H1 (cell line): ENCODE measurements around the gene FGB. TPM values are rescaled to one million over a fixed set of nuclear protein-coding genes. Genes with fewer than 3 reads are reported as not detected.

Source experiments
- CTCF ChIA-PET: fragments of 300-600 bp; sonication (Branson Sonifier 250); formaldehyde crosslinking; loops from one replicate; lab custom pipeline; 2021; ENCODE audit not compliant: partially characterized antibody; lab: Charles Lee
- POLR2A ChIA-PET: fragments of 300-600 bp; sonication (Branson Sonifier 250); formaldehyde crosslinking; loops from one replicate; lab custom pipeline; 2021; ENCODE audit warnings: inconsistent platforms; ENCODE audit not compliant: partially characterized antibody; lab: Charles Lee
- DNase-seq, 2 experiments: peaks; one replicate each; pipeline versions ENCODE4 v3.0.0 to v3.0.0-alpha.2; 2010 to 2022; ENCODE audit warnings: low spot score in 2 of 2, low read depth in 1 of 2, mixed read lengths in 1 of 2
- FAIRE-seq: peaks from 2 replicates; lab custom pipeline; 2011; peaks lifted over from hg19 to GRCh38; lab: Jason Lieb, UNC
- H2AFZ ChIP-seq: 2 replicates; pipeline ENCODE4 v1.8.1; 2012; ENCODE audit warnings: low read length, inconsistent platforms
- H2AK5ac ChIP-seq: 2 replicates; pipeline ENCODE4 v1.6.1; 2013; ENCODE audit warnings: low read depth, low read length
- H2BK120ac ChIP-seq: replicated peaks from 2 replicates; pipeline ENCODE3; 2013; ENCODE audit warnings: low read depth, low read length, inconsistent platforms
- H2BK12ac ChIP-seq: 2 replicates; pipeline ENCODE4 v1.6.1; 2013; ENCODE audit warnings: low read depth, low read length
- H2BK15ac ChIP-seq: 2 replicates; pipeline ENCODE4 v1.6.1; 2013; ENCODE audit warnings: low read length
- H2BK20ac ChIP-seq: 2 replicates; pipeline ENCODE4 v1.6.1; 2013; ENCODE audit warnings: low read length
- H2BK5ac ChIP-seq: 2 replicates; pipeline ENCODE4 v1.6.1; 2013; ENCODE audit warnings: low read depth, low read length
- H3K14ac ChIP-seq: 2 replicates; pipeline ENCODE4 v1.6.1; 2013; ENCODE audit warnings: inconsistent platforms; ENCODE audit not compliant: insufficient read length
- H3K18ac ChIP-seq: 2 replicates; pipeline ENCODE4 v1.6.1; 2013; ENCODE audit warnings: low read length; ENCODE audit errors: extremely low read depth
- H3K23ac ChIP-seq: 2 replicates; pipeline ENCODE4 v1.6.1; 2013; ENCODE audit warnings: inconsistent platforms; ENCODE audit not compliant: insufficient read length
- H3K23me2 ChIP-seq: 2 replicates; pipeline ENCODE4 v1.6.1; 2013; ENCODE audit warnings: low read depth, low read length
- H3K27ac ChIP-seq: 2 replicates; pipeline ENCODE4 v1.6.1; 2011; ENCODE audit warnings: low read depth, low read length, inconsistent platforms
- H3K27me3 ChIP-seq, 4 experiments: replicated peaks in 1 of 4; 1 replicate in 1 of 4; 2 replicates in 3 of 4; pipeline versions ENCODE4 v1.6.1 to v1.8.1; 2011 to 2013; ENCODE audit warnings: low read length in 3 of 4, mild to moderate bottlenecking in 3 of 4, inconsistent platforms in 2 of 4, mixed read lengths in 2 of 4, moderate library complexity in 1 of 4; ENCODE audit not compliant: control insufficient read depth in 3 of 4, insufficient read depth in 3 of 4; ENCODE audit errors: extremely low read depth in 1 of 4
- H3K36me3 ChIP-seq, 4 experiments: 2 replicates each; pipeline versions ENCODE4 v1.6.1 to v1.8.1; 2011 to 2013; ENCODE audit warnings: mild to moderate bottlenecking in 4 of 4, low read length in 3 of 4, moderate library complexity in 2 of 4, control low read depth in 1 of 4, inconsistent platforms in 1 of 4; ENCODE audit not compliant: insufficient read depth in 4 of 4, control insufficient read depth in 2 of 4
- H3K4ac ChIP-seq: replicated peaks from 2 replicates; pipeline ENCODE3; 2013; ENCODE audit warnings: low read length, low read depth, mixed read lengths, inconsistent platforms; ENCODE audit not compliant: insufficient read length
- H3K4me1 ChIP-seq, 4 experiments: replicated peaks in 1 of 4; 1 replicate in 1 of 4; 2 replicates in 3 of 4; pipeline versions ENCODE4 v1.6.1 to v1.8.1; 2011 to 2013; ENCODE audit warnings: low read length in 3 of 4, inconsistent platforms in 2 of 4, mixed read lengths in 1 of 4; ENCODE audit not compliant: insufficient read depth in 4 of 4, control insufficient read depth in 3 of 4
- H3K4me2 ChIP-seq, 2 experiments: 2 replicates each; pipeline versions ENCODE4 v1.6.1 to v1.8.1; 2011 to 2013; ENCODE audit warnings: low read depth in 2 of 2, low read length in 2 of 2, control low read depth in 1 of 2, inconsistent platforms in 1 of 2, mild to moderate bottlenecking in 1 of 2; ENCODE audit not compliant: insufficient read depth in 1 of 2
- H3K4me3 ChIP-seq, 4 experiments: fragments of 200-600, 300-600 bp in 1 of 4; sonication (generic), shearing (Covaris generic), sonication (Bioruptor Twin) in 1 of 4; 2 replicates each; pipeline versions ENCODE4 v1.5.1 to v1.8.1; 2011 to 2016; ENCODE audit warnings: low read length in 4 of 4, low read depth in 3 of 4, control low read depth in 2 of 4, inconsistent platforms in 2 of 4, mild to moderate bottlenecking in 2 of 4, mixed read lengths in 1 of 4, moderate library complexity in 1 of 4; ENCODE audit not compliant: insufficient read depth in 2 of 4; ENCODE audit errors: extremely low read depth in 1 of 4
- H3K56ac ChIP-seq: replicated peaks from 2 replicates; pipeline ENCODE3; 2013; ENCODE audit warnings: low read depth, mild to moderate bottlenecking, mixed read lengths, low read length, inconsistent platforms; ENCODE audit not compliant: insufficient read length
- H3K79me1 ChIP-seq: 2 replicates; pipeline ENCODE4 v1.6.1; 2013; ENCODE audit warnings: low read depth, low read length, control low read depth
- H3K79me2 ChIP-seq, 2 experiments: 2 replicates each; pipeline versions ENCODE4 v1.6.1 to v1.8.1; 2012 to 2013; ENCODE audit warnings: low read length in 2 of 2, mild to moderate bottlenecking in 2 of 2, inconsistent platforms in 1 of 2; ENCODE audit not compliant: insufficient read depth in 2 of 2, control insufficient read depth in 1 of 2
- H3K9ac ChIP-seq, 4 experiments: replicated peaks in 1 of 4; 1 replicate in 1 of 4; 2 replicates in 3 of 4; pipeline versions ENCODE4 v1.6.1 to v1.8.1; 2011 to 2013; ENCODE audit warnings: low read depth in 3 of 4, low read length in 3 of 4, control low read depth in 2 of 4, mild to moderate bottlenecking in 2 of 4, moderate library complexity in 2 of 4, inconsistent platforms in 1 of 4; ENCODE audit errors: extremely low read depth in 1 of 4
- H3K9me3 ChIP-seq, 2 experiments: 2 replicates each; pipeline versions ENCODE4 v1.6.1 to v1.8.1; 2012 to 2013; ENCODE audit warnings: mild to moderate bottlenecking in 2 of 2, moderate library complexity in 2 of 2, control low read depth in 1 of 2, inconsistent platforms in 1 of 2, low read depth in 1 of 2, low read length in 1 of 2, mixed read lengths in 1 of 2; ENCODE audit not compliant: insufficient read depth in 2 of 2
- H4K20me1 ChIP-seq, 2 experiments: replicated peaks in 1 of 2; 2 replicates each; pipeline versions ENCODE3 to v1.8.1; 2011 to 2013; ENCODE audit warnings: inconsistent platforms in 2 of 2, low read length in 2 of 2, mild to moderate bottlenecking in 1 of 2; ENCODE audit not compliant: insufficient read depth in 2 of 2, control insufficient read depth in 1 of 2
- H4K5ac ChIP-seq: 2 replicates; pipeline ENCODE4 v1.6.1; 2013; ENCODE audit warnings: low read length, low read depth, mixed read lengths, inconsistent platforms; ENCODE audit not compliant: insufficient read length
- H4K8ac ChIP-seq: 2 replicates; pipeline ENCODE4 v1.8.0; 2013; ENCODE audit warnings: mild to moderate bottlenecking, moderate library complexity, low read length, inconsistent platforms; ENCODE audit not compliant: insufficient read depth; ENCODE audit errors: extremely low read depth
- H4K91ac ChIP-seq: replicated peaks from 2 replicates; pipeline ENCODE3; 2013; ENCODE audit warnings: low read length, mixed read lengths, inconsistent platforms; ENCODE audit not compliant: insufficient read length
- CEBPB ChIP-seq: IDR thresholded peaks from 2 replicates; pipeline ENCODE4 v1.6.1; 2012; ENCODE audit warnings: low read depth, low read length
- FOSL1 ChIP-seq: IDR thresholded peaks from 2 replicates; pipeline ENCODE4 v1.6.1; 2011; ENCODE audit warnings: mild to moderate bottlenecking, low read depth, low read length, moderate library complexity; ENCODE audit not compliant: insufficient read depth
- GABPA ChIP-seq: IDR thresholded peaks from 2 replicates; pipeline ENCODE4 v1.6.1; 2011; ENCODE audit warnings: mild to moderate bottlenecking, low read length, moderate library complexity, borderline replicate concordance; ENCODE audit not compliant: insufficient read depth
- JUN ChIP-seq: IDR thresholded peaks from 2 replicates; pipeline ENCODE4 v1.6.1; 2011; ENCODE audit warnings: low read depth, mild to moderate bottlenecking, improper control_type of control experiment, low read length
- JUND ChIP-seq: IDR thresholded peaks from 2 replicates; pipeline ENCODE4 v1.6.1; 2011; ENCODE audit warnings: mild to moderate bottlenecking, improper control_type of control experiment, low read length
- KDM4A ChIP-seq: IDR thresholded peaks from one replicate; pipeline ENCODE4 v1.7.1; 2012; ENCODE audit warnings: low read depth, mild to moderate bottlenecking, moderate library complexity, low read length, inconsistent platforms; ENCODE audit not compliant: severe bottlenecking
- POLR2A ChIP-seq, 2 experiments: IDR thresholded peaks; 1 replicate in 1 of 2; 2 replicates in 1 of 2; pipeline ENCODE4 v1.6.1; 2011; ENCODE audit warnings: low read depth in 2 of 2, low read length in 2 of 2, mild to moderate bottlenecking in 2 of 2; ENCODE audit errors: control extremely low read depth in 1 of 2
- SP4 ChIP-seq: IDR thresholded peaks from 2 replicates; pipeline ENCODE4 v1.6.1; 2012; ENCODE audit warnings: low read length, inconsistent platforms
- ZNF274 ChIP-seq: IDR thresholded peaks from 2 replicates; pipeline ENCODE4 v1.7.0; 2012; ENCODE audit warnings: low read length, borderline replicate concordance; ENCODE audit errors: extremely low read depth
- polyA plus RNA-seq, 7 experiments: library from polyadenylated mRNA; depleted of rRNA in 3 of 7; stranded (reverse) in 5 of 7; unstranded in 2 of 7; fragments of >200 nt in 5 of 7; fragments of 200-250 nt in 2 of 7; gene quantifications; 1 replicate in 5 of 7; 2 replicates in 1 of 7; 4 replicates in 1 of 7; pipeline versions ENCODE4 v1.2.1 to v1.2.3, GENCODE V29; 2011 to 2013; ENCODE audit warnings: missing spikeins in 2 of 7, mixed read lengths in 2 of 7
- total RNA-seq: library from RNA; stranded (reverse); fragmentation: NEBNext Ultra II Directional; extraction: Animal tissue kit (Norgen Biotek cat#: 25700); gene quantifications from 2 replicates; pipeline ENCODE4 v1.2.1, GENCODE V29; 2021
- TF ChIP-seq, protein P1 (sequence below), 3 experiments: IDR thresholded peaks; 1 replicate in 2 of 3; 2 replicates in 1 of 3; pipeline versions ENCODE4 v1.5.1 to v1.6.1; 2011; ENCODE audit warnings: low read length in 3 of 3, mild to moderate bottlenecking in 3 of 3, inconsistent platforms in 2 of 3, low read depth in 1 of 3, moderate library complexity in 1 of 3; ENCODE audit not compliant: insufficient read depth in 1 of 3; ENCODE audit errors: control extremely low read depth in 1 of 3
- TF ChIP-seq, protein P2 (sequence below): IDR thresholded peaks from 2 replicates; pipeline ENCODE4 v1.6.1; 2012; ENCODE audit warnings: inconsistent platforms
- TF ChIP-seq, protein P3 (sequence below): IDR thresholded peaks from 2 replicates; pipeline ENCODE4 v1.6.1; 2011; ENCODE audit warnings: low read depth, mild to moderate bottlenecking, low read length; ENCODE audit not compliant: insufficient read depth

Gene FGB
- total and polyA plus RNA-seq, 2 of the 8 experiments (the other 6 are each of a cell fraction or from before 2014, with no cell fraction given): not detected

DNA sequence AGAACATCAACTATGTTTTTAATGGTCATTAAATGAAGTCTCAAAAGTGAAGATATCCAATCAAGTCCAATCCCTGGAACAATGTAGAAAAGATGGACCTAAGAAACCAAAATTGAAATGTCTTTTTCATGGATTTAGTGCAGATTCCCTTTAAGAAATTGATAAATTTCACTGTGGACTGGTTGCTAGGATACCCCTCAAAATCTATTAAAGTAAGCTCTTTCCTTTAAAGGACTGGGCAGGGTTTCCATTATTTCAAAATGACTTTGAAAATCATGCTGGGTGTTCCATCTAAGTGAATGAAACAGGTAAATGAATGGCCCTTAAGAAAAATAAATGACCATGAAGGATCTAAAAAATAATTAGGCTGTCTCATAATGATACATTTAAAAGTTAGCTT, 41.2 kb upstream of the FGB start:
- Histone ChIP-seq H3K27ac (no peak overlapping the region), H3K9ac (no peak overlapping the region), H3K36me3 (no peaks in the 10 kb centered on the region), H3K56ac (no peak overlapping the region), H3K14ac (no peak overlapping the region), H2BK12ac (no peak overlapping the region), H3K27me3 (no peaks in the 10 kb centered on the region), H3K9me3 (no peaks in the 10 kb centered on the region), H4K20me1 (no peaks in the 10 kb centered on the region), H4K8ac (no peak overlapping the region), H3K18ac (no peak overlapping the region), H2BK20ac (no peak overlapping the region), H2BK5ac (no peak overlapping the region), H2BK120ac (no peak overlapping the region), H3K79me2 (no peaks in the 10 kb centered on the region), H2AK5ac (no peak overlapping the region), H3K79me1 (no peaks in the 10 kb centered on the region), H4K91ac (no peak overlapping the region), H2BK15ac (no peak overlapping the region), H2AFZ (no peak overlapping the region), H3K4ac (no peak overlapping the region), H4K5ac (no peak overlapping the region), H3K23ac (no peak overlapping the region), H3K4me3 (no peak overlapping the region), H3K4me2 (no peak overlapping the region), H3K23me2 (no peaks in the 10 kb centered on the region), H3K4me1 (no peaks in the 10 kb centered on the region)
- FAIRE-seq (no peak), DNase-seq (no peak)
- ChIA-PET CTCF (interaction anchor here (0.6 kb wide), 1 partner anchor 1558 kb away, joined by 3 read pairs; no protein-coding TSS in a partner anchor), POLR2A (no interaction called here)
- TF ChIP-seq, protein P1, sequence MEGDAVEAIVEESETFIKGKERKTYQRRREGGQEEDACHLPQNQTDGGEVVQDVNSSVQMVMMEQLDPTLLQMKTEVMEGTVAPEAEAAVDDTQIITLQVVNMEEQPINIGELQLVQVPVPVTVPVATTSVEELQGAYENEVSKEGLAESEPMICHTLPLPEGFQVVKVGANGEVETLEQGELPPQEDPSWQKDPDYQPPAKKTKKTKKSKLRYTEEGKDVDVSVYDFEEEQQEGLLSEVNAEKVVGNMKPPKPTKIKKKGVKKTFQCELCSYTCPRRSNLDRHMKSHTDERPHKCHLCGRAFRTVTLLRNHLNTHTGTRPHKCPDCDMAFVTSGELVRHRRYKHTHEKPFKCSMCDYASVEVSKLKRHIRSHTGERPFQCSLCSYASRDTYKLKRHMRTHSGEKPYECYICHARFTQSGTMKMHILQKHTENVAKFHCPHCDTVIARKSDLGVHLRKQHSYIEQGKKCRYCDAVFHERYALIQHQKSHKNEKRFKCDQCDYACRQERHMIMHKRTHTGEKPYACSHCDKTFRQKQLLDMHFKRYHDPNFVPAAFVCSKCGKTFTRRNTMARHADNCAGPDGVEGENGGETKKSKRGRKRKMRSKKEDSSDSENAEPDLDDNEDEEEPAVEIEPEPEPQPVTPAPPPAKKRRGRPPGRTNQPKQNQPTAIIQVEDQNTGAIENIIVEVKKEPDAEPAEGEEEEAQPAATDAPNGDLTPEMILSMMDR (IDR thresholded peaks at IDR 0.05; ENCODE audit: control extremely low read depth in 1 of 3, insufficient read depth in 1 of 3, low read depth in 1 of 3, low read length in 3 of 3): no peak
- no peak for TF ChIP-seq SP4
- TF ChIP-seq ZNF274: no peak
- TF ChIP-seq FOSL1: no peak
- TF ChIP-seq, protein P2, sequence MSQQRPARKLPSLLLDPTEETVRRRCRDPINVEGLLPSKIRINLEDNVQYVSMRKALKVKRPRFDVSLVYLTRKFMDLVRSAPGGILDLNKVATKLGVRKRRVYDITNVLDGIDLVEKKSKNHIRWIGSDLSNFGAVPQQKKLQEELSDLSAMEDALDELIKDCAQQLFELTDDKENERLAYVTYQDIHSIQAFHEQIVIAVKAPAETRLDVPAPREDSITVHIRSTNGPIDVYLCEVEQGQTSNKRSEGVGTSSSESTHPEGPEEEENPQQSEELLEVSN: no peak
- TF ChIP-seq GABPA: no peak
- TF ChIP-seq JUND: no peak
- TF ChIP-seq CEBPB: no peak
- TF ChIP-seq KDM4A: no peak
- TF ChIP-seq JUN: no peak
- TF ChIP-seq POLR2A (IDR thresholded peaks at IDR 0.05; ENCODE audit: control extremely low read depth in 1 of 2, low read depth in 2 of 2, low read length in 2 of 2): no peak
- TF ChIP-seq, protein P3, sequence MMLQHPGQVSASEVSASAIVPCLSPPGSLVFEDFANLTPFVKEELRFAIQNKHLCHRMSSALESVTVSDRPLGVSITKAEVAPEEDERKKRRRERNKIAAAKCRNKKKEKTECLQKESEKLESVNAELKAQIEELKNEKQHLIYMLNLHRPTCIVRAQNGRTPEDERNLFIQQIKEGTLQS: no peak
